ENCODE results near the gene ARFRP1.
A peak's percentile ranks its signal among the peaks of the same experiment; 100 is the strongest.

Gene ARFRP1

GRCh38 chr20:63743210-63743970 is 35.6 kb upstream of the ARFRP1 start:
- DNase-seq = no peak

- no peak for DNase-seq
Observed at GRCh38 chr20:63742381-63743024, 34.7 kb upstream of the ARFRP1 start.

GRCh38 chr20:63741676-63742380 is 34.1 kb upstream of the ARFRP1 start:
- no peak for DNase-seq

- DNase-seq = no peak
Observed at GRCh38 chr20:63741354-63741675, 33.5 kb upstream of the ARFRP1 start.

GRCh38 chr20:63740627-63741353 is 33.0 kb upstream of the ARFRP1 start:
- DNase-seq = peak; percentile 44 to 51

- peak in 1 of 2 donors; percentile 15 for DNase-seq
Observed at GRCh38 chr20:63740070-63740626, 32.4 kb upstream of the ARFRP1 start.

GRCh38 chr20:63739130-63740069 is 31.6 kb upstream of the ARFRP1 start, which contains the start of gene SLC2A4RG:
SLC2A4RG (plus strand) TSS chr20:63739776; CDS start chr20:63739913, 137 bp downstream.
- peak; percentile 74 to 91 for DNase-seq

- DNase-seq = peak in 1 of 2 donors; percentile 38
Observed at GRCh38 chr20:63738687-63739129, 30.9 kb upstream of the ARFRP1 start.

GRCh38 chr20:63737945-63738686 is 30.3 kb upstream of the ARFRP1 start:
- peak in 1 of 2 donors; percentile 16 for DNase-seq

GRCh38 chr20:63737695-63737944 is 29.8 kb upstream of the ARFRP1 start:
- no peak for DNase-seq

GRCh38 chr20:63736893-63737694 is 29.3 kb upstream of the ARFRP1 start:
- no peak for DNase-seq

- peak in 1 of 2 donors; percentile 18 for DNase-seq
Observed at GRCh38 chr20:63735859-63736718, 28.3 kb upstream of the ARFRP1 start, which contains the start of gene LIME1. LIME1 (plus strand) TSS chr20:63736664; CDS start chr20:63737550, 886 bp downstream.

GRCh38 chr20:63734946-63735858 is 27.4 kb upstream of the ARFRP1 start:
- DNase-seq = no peak

- DNase-seq = no peak
Observed at GRCh38 chr20:63734111-63734945, 26.6 kb upstream of the ARFRP1 start.

- DNase-seq = no peak
Observed at GRCh38 chr20:63733579-63734081, 25.9 kb upstream of the ARFRP1 start.

GRCh38 chr20:63733117-63733516 is 25.3 kb upstream of the ARFRP1 start:
- DNase-seq = no peak
